ENCODE measurements around the gene BMP5. TPM values are rescaled to one million over a fixed set of nuclear protein-coding genes. Genes with fewer than 3 reads are reported as not detected.

BMP5 gene
- total and polyA plus RNA-seq, 2 of the 8 experiments (the other 6 are each of a cell fraction or from before 2014, with no cell fraction given): 0.02 TPM; not detected in 1

DNA sequence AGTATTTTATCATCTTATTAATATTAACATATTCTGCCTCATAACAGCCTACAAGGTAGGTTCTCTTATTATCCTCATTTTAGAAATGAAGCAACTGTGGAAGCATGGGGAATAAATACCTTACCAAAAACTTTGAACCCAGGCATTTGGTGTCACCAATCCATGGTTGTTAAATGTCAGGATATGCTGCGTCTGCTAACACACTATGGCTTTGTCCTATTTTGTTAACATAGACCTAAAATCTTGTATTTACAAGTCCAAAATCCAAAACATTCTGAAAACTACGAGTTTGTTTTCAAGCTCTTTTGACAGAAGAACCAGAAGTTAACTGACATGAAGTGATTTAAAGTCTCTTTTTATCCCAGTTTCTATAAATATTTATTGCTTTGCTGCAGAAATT lies 53.4 kb downstream of the BMP5 start:
- no peak for DNase-seq (ENCODE audit: low read depth in 1 of 2, low spot score in 2 of 2)
- no peaks in the 10 kb centered on the region for H3K23me2 ChIP-seq (ENCODE audit: low read depth, low read length)
- no peak overlapping the region for H2BK15ac ChIP-seq (ENCODE audit: low read length)
- no peak overlapping the region for H2BK20ac ChIP-seq (ENCODE audit: low read length)
- no peak overlapping the region for H3K4me2 ChIP-seq (ENCODE audit: insufficient read depth in 1 of 2, low read depth in 2 of 2, low read length in 2 of 2)
- no peak overlapping the region for H3K18ac ChIP-seq (ENCODE audit: extremely low read depth, low read length)
- POLR2A ChIA-PET (ENCODE audit: partially characterized antibody): no interaction called here
- no peak overlapping the region for H4K5ac ChIP-seq (ENCODE audit: insufficient read length, low read depth, low read length)
- no peak overlapping the region for H3K4me3 ChIP-seq (ENCODE audit: extremely low read depth in 1 of 4, insufficient read depth in 2 of 4, low read depth in 3 of 4, low read length in 4 of 4)
- no peaks in the 10 kb centered on the region for H3K9me3 ChIP-seq (ENCODE audit: insufficient read depth in 2 of 2, low read depth in 1 of 2, low read length in 1 of 2)
- H3K56ac ChIP-seq (replicated peaks; ENCODE audit: insufficient read length, low read depth, low read length): no peak overlapping the region
- H4K20me1 ChIP-seq (replicated peaks in 1 of 2; ENCODE audit: control insufficient read depth in 1 of 2, insufficient read depth in 2 of 2, low read length in 2 of 2): no peaks in the 10 kb centered on the region
- CTCF ChIA-PET (ENCODE audit: partially characterized antibody): no interaction called here
- no peak overlapping the region for H2AFZ ChIP-seq (ENCODE audit: low read length)
- no peak overlapping the region for H2BK120ac ChIP-seq (replicated peaks; ENCODE audit: low read depth, low read length)
- no peak overlapping the region for H3K27ac ChIP-seq (ENCODE audit: low read depth, low read length)
- H2BK12ac ChIP-seq (ENCODE audit: low read depth, low read length): no peak overlapping the region
- no peaks in the 10 kb centered on the region for H3K27me3 ChIP-seq (replicated peaks in 1 of 4; ENCODE audit: control insufficient read depth in 3 of 4, extremely low read depth in 1 of 4, insufficient read depth in 3 of 4, low read length in 3 of 4)
- WGBS, 2 experiments (ENCODE audit: extremely low coverage in 1 of 2, insufficient coverage in 1 of 2, insufficient read length in 1 of 2, insufficient replicate concordance in 2 of 2, low coverage in 1 of 2, low lambda C conversion rate in 2 of 2, missing lambda C conversion rate in 1 of 2): 88% methylated on average over 2 of the region's 2 CpGs; no CpG with 5 or more reads in 1 of the 2 experiments
- no peak overlapping the region for H3K14ac ChIP-seq (ENCODE audit: insufficient read length)
- H3K9ac ChIP-seq (replicated peaks in 1 of 4; ENCODE audit: extremely low read depth in 1 of 4, low read depth in 3 of 4, low read length in 3 of 4): no peak overlapping the region
- H2AK5ac ChIP-seq (ENCODE audit: low read depth, low read length): no peak overlapping the region
- no peak overlapping the region for H3K23ac ChIP-seq (ENCODE audit: insufficient read length)
- FAIRE-seq: no peak
- no peaks in the 10 kb centered on the region for H3K4me1 ChIP-seq (replicated peaks in 1 of 4; ENCODE audit: control insufficient read depth in 3 of 4, insufficient read depth in 4 of 4, low read length in 3 of 4)
- H4K91ac ChIP-seq (replicated peaks; ENCODE audit: insufficient read length, low read length): no peak overlapping the region
- H3K36me3 ChIP-seq (ENCODE audit: control insufficient read depth in 2 of 4, insufficient read depth in 4 of 4, low read length in 3 of 4): no peaks in the 10 kb centered on the region
- H4K8ac ChIP-seq (ENCODE audit: extremely low read depth, insufficient read depth, low read length): no peak overlapping the region
- H3K79me2 ChIP-seq (ENCODE audit: control insufficient read depth in 1 of 2, insufficient read depth in 2 of 2, low read length in 2 of 2): no peaks in the 10 kb centered on the region
- no peak overlapping the region for H2BK5ac ChIP-seq (ENCODE audit: low read depth, low read length)
- no peak overlapping the region for H3K4ac ChIP-seq (replicated peaks; ENCODE audit: insufficient read length, low read depth, low read length)
- no peaks in the 10 kb centered on the region for H3K79me1 ChIP-seq (ENCODE audit: low read depth, low read length)
- TF ChIP-seq GABPA (IDR thresholded peaks at IDR 0.05; ENCODE audit: borderline replicate concordance, insufficient read depth, low read length): no peak
- TF ChIP-seq RNF2 (IDR thresholded peaks at IDR 0.05; ENCODE audit: borderline replicate concordance, low read depth, low read length, missing control alignments, poor library complexity, severe bottlenecking): no peak
- no peak for TF ChIP-seq TAF1 (IDR thresholded peaks at IDR 0.05; ENCODE audit: low read depth, low read length)
- TF ChIP-seq, protein P1, sequence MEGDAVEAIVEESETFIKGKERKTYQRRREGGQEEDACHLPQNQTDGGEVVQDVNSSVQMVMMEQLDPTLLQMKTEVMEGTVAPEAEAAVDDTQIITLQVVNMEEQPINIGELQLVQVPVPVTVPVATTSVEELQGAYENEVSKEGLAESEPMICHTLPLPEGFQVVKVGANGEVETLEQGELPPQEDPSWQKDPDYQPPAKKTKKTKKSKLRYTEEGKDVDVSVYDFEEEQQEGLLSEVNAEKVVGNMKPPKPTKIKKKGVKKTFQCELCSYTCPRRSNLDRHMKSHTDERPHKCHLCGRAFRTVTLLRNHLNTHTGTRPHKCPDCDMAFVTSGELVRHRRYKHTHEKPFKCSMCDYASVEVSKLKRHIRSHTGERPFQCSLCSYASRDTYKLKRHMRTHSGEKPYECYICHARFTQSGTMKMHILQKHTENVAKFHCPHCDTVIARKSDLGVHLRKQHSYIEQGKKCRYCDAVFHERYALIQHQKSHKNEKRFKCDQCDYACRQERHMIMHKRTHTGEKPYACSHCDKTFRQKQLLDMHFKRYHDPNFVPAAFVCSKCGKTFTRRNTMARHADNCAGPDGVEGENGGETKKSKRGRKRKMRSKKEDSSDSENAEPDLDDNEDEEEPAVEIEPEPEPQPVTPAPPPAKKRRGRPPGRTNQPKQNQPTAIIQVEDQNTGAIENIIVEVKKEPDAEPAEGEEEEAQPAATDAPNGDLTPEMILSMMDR (IDR thresholded peaks at IDR 0.05; ENCODE audit: control extremely low read depth in 1 of 3, insufficient read depth in 1 of 3, low read depth in 1 of 3, low read length in 3 of 3): no peak
- TF ChIP-seq KDM1A (IDR thresholded peaks at IDR 0.05; ENCODE audit: borderline replicate concordance, low read length): no peak
- TF ChIP-seq SRF (IDR thresholded peaks at IDR 0.05; ENCODE audit: low read depth, low read length): no peak
- TF ChIP-seq SP4 (IDR thresholded peaks at IDR 0.05; ENCODE audit: low read length): no peak
- TF ChIP-seq CEBPB (IDR thresholded peaks at IDR 0.05; ENCODE audit: low read depth, low read length): no peak
- no peak for TF ChIP-seq SUZ12 (IDR thresholded peaks at IDR 0.05; ENCODE audit: low read length)
- TF ChIP-seq TAF7 (optimal IDR thresholded peaks at IDR 0.05; ENCODE audit: borderline replicate concordance, low read depth, low read length): no peak
- no peak for TF ChIP-seq RXRA (IDR thresholded peaks at IDR 0.05; ENCODE audit: insufficient read depth, low read depth, low read length)
- TF ChIP-seq TEAD4 (IDR thresholded peaks at IDR 0.05; ENCODE audit: low read depth, low read length): no peak
